ENCODE results near the gene SLC12A2.

Gene SLC12A2

DNA sequence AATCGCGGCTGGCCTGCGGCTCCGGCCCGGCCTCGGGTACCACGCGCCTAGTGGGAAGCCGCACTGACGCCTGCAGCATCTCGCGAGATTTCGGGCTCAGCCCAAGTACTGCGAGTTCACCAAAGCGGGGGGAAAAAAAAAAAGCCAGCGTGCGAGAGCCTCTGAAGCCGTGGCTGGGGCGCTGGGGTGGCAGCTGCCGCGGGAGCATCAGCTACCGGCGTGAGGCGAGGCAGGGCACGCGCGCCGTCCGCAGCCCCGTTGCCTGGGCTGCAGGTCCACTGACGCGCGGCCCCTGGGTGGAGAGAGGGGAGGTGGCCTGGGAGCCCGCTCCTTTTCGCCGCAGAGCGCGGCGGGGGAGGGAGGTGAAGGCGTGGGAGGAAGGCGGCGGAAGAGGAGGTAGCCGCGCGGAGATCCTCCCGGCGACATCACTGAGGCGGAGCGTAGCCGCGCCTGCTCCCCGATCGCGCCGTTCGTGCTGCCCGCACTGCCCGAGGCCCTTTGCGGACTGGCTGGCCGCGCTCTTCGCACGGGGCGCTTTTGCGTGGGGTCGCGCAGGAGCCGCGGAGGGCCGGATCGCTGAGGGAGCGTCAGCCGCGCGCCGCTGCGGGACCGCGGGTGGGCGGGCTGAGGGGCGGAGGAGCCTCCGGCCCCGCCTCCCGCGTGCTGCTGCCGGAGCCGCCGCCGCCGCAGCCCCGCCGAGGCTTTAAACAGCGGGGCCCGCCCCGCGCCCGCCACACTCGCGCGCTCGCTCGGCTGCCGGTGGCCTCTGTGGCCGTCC, at the start of gene SLC12A2:
Gene SLC12A2 (plus strand): TSS at position 734 of the 778 bp plus-strand sequence. CDS start 189 bp downstream, outside the sequence.
- peak; percentile 98 for DNase-seq (ENCODE audit: low read depth, low spot score)

GRCh38 chr5:128035689-128036088, 47.9 kb upstream of the SLC12A2 start:
- no peak for DNase-seq (ENCODE audit: low read depth, low spot score)

GRCh38 chr5:128036950-128037349, 46.6 kb upstream of the SLC12A2 start:
- DNase-seq (ENCODE audit: low read depth, low spot score): peak; percentile 17

GRCh38 chr5:128038643-128039042, 44.9 kb upstream of the SLC12A2 start:
- peak; percentile 51 for DNase-seq (ENCODE audit: low read depth, low spot score)

DNA sequence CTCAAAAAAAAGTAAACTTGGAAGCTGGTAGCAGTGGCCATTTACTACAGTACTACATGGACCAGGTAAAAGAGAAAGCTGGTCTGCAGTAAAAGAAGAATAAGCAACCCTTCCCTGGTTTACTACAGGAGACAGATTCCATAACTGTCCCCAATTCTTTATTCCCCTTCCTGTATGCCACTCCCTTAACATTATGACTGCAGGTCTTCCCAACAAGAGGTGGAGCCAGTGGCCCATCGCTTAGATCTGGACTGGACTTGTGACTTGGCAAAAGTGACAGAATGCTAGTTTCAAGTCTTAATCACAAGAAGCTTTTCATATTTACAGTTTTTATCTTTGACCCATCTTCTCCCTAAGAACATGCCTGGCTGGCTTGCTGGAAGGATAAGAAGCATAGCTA, 42.6 kb upstream of the SLC12A2 start:
- no peak for DNase-seq (ENCODE audit: low read depth, low spot score)

DNA sequence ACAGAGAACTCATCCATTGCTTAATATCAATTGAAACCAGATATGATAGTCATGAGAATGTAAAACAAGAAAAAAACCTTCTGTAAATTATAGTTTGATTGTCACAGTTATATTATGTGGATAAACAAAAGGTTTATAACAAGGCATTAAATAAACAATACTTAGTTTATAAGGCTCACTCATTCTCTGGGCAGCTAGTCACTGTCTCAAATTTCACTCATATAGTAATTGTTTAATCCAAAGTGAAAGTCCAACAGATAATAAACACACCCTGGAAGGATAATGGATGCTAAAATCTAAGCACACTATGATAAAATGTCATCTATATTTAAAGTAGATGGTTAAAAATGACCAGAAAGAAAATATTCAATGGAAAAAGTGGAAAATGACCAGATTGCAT, 30.8 kb upstream of the SLC12A2 start:
- DNase-seq (ENCODE audit: low read depth, low spot score): no peak

- no peak for DNase-seq (ENCODE audit: low read depth, low spot score)
Measured at GRCh38 chr5:128053291-128053954, 30.1 kb upstream of the SLC12A2 start.

- no peak for DNase-seq (ENCODE audit: low read depth, low spot score)
Measured at GRCh38 chr5:128060644-128061385, 22.8 kb upstream of the SLC12A2 start.

DNA sequence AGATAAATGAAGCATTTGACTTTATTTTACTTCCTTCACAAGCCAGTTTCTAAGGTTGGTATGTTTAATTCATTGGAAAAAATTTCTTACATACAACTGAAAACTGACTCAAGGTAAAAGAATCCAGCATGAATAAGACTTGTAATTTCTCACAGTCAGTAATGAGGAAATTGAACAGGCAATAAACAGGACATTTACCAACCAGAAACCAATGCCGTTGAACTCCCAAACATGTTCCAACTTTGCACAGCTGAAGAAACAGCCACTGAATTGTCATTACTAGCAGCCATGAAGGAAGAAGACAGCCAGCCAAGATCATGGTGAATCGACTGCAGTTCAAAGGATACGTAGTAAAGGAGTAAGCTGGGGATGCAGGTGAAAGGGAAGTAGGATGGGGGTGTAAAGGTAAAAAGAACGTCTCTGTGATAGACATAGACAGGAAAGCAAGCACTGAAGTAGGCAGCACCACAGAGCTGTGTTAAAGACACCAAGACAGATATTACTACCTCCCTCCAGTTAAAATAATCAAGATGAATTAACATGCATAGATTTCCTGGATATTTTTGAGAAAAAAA, 21.3 kb upstream of the SLC12A2 start:
- peak; percentile 75 for DNase-seq (ENCODE audit: low read depth, low spot score)

DNA sequence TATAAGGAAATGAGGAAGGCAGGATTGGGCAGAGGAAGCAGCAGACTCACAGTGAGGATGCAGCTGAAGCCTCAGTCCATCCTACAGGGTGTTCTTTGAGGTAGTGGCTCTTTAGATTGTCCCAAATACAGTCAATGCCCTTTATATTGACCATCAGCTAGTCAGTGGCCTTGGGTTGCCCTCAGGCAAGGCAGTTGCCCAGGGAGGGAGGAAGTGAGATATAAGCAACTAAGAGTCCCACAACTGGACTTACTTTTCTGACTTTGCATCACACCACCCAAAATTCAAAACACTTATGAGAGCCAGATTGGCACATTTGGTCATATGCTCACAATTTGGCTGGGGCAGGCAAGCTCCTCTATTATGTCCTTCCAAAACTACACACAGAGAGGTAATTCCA, 9.4 kb upstream of the SLC12A2 start:
- no peak for DNase-seq (ENCODE audit: low read depth, low spot score)

- no peak for DNase-seq (ENCODE audit: low read depth, low spot score)
Measured at GRCh38 chr5:128074953-128075352, 8.6 kb upstream of the SLC12A2 start.

DNA sequence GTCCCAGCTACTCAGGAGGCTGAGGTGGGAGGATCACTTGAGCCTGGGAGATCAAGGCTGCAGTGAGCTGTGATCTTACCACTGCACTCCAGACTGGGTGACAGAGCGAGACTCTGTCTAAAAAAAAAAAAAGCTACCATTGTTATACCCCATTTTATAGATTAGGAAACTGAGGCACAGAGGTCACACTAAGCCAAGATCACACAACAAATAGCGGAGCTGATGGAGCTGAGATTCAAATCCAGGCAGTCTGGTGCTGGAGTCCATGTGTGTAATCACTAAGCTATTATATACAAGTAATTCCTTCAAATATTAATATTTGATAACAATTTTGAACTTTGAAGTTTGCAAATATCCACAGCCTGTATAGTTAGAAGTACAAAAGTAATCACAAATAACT, 6.0 kb upstream of the SLC12A2 start:
- DNase-seq (ENCODE audit: low read depth, low spot score): no peak

DNA sequence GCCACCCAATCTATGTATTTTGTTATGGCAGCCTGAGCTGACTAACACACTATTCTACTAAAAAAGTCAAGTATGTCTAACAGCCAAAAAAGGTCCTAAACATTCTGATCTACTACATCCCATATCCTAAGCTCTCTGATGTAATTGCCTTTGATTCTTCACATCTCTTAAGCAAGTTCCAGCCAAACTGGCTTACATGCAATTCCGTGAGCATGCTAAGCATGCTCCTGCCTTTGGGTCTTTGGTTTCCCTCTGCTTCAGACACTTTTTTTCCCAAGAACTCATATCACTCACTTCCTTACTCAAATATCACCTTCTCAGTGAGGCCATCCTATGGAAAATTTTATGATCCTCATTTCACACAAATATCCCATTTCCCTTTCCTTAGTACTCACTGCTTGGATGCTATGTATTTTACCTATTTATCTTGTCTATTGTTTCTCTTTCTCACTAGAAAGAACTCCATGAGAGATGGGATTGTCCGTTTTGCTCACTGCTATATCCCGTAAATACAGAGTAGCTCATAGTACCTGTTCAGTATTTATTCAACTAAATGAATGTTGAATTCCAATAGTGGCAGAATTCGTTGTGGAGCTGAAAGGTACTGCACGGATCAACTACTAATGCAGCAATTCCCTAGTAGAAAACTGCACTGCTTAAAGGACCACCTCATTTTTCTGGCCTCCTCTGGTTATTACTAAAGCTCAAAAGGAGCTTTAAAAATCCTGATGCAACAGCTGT, 2.3 kb upstream of the SLC12A2 start:
- peak; percentile 26 for DNase-seq (ENCODE audit: low read depth, low spot score)

DNA sequence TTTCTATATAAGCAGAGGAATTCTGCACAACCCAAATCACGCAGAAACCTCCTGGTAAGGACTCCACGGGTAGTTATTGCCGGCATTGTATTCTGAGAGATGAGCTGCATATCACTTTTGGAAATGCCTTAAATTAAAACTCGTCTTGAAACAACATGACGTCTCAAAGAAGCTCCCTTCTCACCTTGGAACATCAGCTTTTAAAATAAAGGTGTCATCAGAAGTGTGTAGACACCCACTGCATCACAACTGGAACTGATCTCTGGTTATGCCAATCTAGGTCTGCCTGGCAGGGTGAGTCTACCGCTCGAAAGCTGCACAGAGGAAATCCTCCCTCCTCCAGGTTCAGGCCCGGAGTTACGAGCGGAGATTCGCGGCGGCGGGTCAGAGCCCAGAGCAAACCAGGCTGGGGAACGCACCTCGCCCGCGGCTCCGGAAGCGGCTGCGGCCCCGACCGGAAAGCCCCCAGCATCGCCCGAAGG, 974 bp upstream of the SLC12A2 start:
- no peak for DNase-seq (ENCODE audit: low read depth, low spot score)

GRCh38 chr5:128083811-128084227, 253 bp downstream of the SLC12A2 start:
- peak; percentile 89 for DNase-seq (ENCODE audit: low read depth, low spot score)

DNA sequence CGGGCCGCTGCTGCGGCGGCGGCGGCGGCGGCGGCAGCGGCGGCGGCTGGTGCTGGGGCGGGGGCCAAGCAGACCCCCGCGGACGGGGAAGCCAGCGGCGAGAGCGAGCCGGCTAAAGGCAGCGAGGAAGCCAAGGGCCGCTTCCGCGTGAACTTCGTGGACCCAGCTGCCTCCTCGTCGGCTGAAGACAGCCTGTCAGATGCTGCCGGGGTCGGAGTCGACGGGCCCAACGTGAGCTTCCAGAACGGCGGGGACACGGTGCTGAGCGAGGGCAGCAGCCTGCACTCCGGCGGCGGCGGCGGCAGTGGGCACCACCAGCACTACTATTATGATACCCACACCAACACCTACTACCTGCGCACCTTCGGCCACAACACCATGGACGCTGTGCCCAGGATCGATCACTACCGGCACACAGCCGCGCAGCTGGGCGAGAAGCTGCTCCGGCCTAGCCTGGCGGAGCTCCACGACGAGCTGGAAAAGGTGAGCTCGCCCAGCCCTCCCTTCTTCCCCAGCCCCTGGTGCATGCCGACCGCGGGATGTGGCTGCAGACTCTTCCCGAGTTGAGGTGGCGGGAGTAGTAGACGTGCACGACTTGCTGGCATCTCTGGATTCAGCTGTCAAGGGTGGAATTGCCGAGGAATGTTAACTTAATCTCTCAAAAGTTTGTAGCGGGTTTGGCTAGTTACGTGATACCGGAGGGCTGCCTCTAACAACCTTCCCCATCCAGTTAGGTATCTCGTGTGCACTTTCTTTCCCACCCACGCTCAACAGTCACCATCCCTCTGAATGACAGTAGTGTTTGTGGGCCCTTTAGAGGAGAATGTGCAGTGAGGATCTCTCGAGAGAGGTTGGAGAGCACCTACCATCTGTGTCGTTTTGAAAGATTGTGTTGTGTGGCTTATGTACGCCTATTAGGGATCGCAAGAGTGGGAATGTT, 932 bp downstream of the SLC12A2 start:
- DNase-seq (ENCODE audit: low read depth, low spot score): peak; percentile 63

GRCh38 chr5:128085413-128085812, 1.8 kb downstream of the SLC12A2 start:
- DNase-seq (ENCODE audit: low read depth, low spot score): no peak

GRCh38 chr5:128091579-128091978, 8.0 kb downstream of the SLC12A2 start:
- DNase-seq (ENCODE audit: low read depth, low spot score): no peak

GRCh38 chr5:128092144-128092543, 8.6 kb downstream of the SLC12A2 start:
- no peak for DNase-seq (ENCODE audit: low read depth, low spot score)

DNA sequence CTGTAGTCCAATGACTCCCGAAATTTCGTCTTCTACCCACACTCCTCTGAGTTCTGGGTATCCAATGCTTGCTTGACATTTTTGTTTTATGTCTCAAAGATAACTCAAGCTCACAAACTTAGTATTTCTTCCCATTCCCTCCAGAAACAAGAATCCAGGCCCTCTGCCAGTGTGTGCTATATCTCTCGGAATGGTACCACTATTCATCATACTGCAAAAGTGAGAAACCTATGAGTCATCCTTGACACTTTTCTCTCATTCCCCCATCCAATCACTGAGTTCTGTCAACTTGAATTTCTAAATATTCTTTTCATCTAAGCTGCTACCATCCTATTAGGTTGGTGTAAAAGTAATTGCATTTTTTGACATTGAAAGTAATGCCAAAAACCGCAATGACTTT, 9.8 kb downstream of the SLC12A2 start:
- DNase-seq (ENCODE audit: low read depth, low spot score): peak; percentile 50

Data from astrocyte of the hippocampus (primary cell).